HG02678 (cell line): ENCODE measurements around the gene BCL11A.
A peak's percentile ranks its signal among the peaks of the same experiment; 100 is the strongest.

Experiments
- ATAC-seq: cut with Tn5 transposase; IDR thresholded peaks from one replicate; pipeline ENCODE4 v1.9.1; 2021; ENCODE audit warnings: mild to moderate bottlenecking, moderate library complexity; ENCODE audit not compliant: unreplicated experiment

BCL11A gene

GRCh38 chr2:60510713-60511112, 42.7 kb downstream of the BCL11A start:
- no peak for ATAC-seq

GRCh38 chr2:60509066-60509465, 44.4 kb downstream of the BCL11A start:
- ATAC-seq = no peak

- ATAC-seq = no peak
These were observed 45.0 kb downstream of the BCL11A start for GRCh38 chr2:60508339-60508917.

- no peak for ATAC-seq
These were observed 46.1 kb downstream of the BCL11A start for GRCh38 chr2:60507211-60507965.

GRCh38 chr2:60505880-60506260, 47.6 kb downstream of the BCL11A start:
- no peak for ATAC-seq

- ATAC-seq = no peak
These were observed 48.1 kb downstream of the BCL11A start for GRCh38 chr2:60505240-60505879.

- no peak for ATAC-seq
These were observed 49.4 kb downstream of the BCL11A start for GRCh38 chr2:60504049-60504448.

GRCh38 chr2:60502144-60502543, 51.3 kb downstream of the BCL11A start:
- ATAC-seq = no peak

- ATAC-seq = no peak
These were observed 52.6 kb downstream of the BCL11A start for GRCh38 chr2:60500861-60501260.

- ATAC-seq = no peak
These were observed 53.7 kb downstream of the BCL11A start for GRCh38 chr2:60499651-60500265.

- ATAC-seq = peak; percentile 64
These were observed 54.5 kb downstream of the BCL11A start for GRCh38 chr2:60498816-60499429.

- peak; percentile 41 for ATAC-seq
These were observed 55.2 kb downstream of the BCL11A start for GRCh38 chr2:60498127-60498815.

- no peak for ATAC-seq
These were observed 56.0 kb downstream of the BCL11A start for GRCh38 chr2:60497500-60497899.

- no peak for ATAC-seq
These were observed 56.5 kb downstream of the BCL11A start for GRCh38 chr2:60496956-60497355.

GRCh38 chr2:60496475-60496874, 57.0 kb downstream of the BCL11A start:
- no peak for ATAC-seq

GRCh38 chr2:60495041-60495625, 58.3 kb downstream of the BCL11A start:
- ATAC-seq = no peak

GRCh38 chr2:60493804-60494387, 59.6 kb downstream of the BCL11A start:
- no peak for ATAC-seq

- peak; percentile 51 for ATAC-seq
These were observed 60.9 kb downstream of the BCL11A start for GRCh38 chr2:60492548-60492947.

GRCh38 chr2:60490848-60491247, 62.6 kb downstream of the BCL11A start:
- no peak for ATAC-seq

- no peak for ATAC-seq
These were observed 63.0 kb downstream of the BCL11A start for GRCh38 chr2:60490441-60490840.
